Keratinocyte (primary cell): ENCODE measurements around the gene RAD9B. TPM values are rescaled to one million over a fixed set of nuclear protein-coding genes. Genes with fewer than 3 reads are reported as not detected.
"Not testable (repeated sequence)": the region's sequence is repeated elsewhere in the genome, so short reads cannot be mapped to it uniquely, and the experiment has no call there.

ENCODE experiments used
- DNase-seq: peaks from one replicate; pipeline ENCODE4 v3.0.0-alpha.2; 2011; ENCODE audit warnings: low read depth, missing footprints, low spot score
- FAIRE-seq: peaks from 2 replicates; lab custom pipeline; 2011; peaks lifted over from hg19 to GRCh38; lab: Jason Lieb, UNC
- H2AFZ ChIP-seq: 2 replicates; pipeline ENCODE4 v1.6.0; 2012; ENCODE audit warnings: low read length, control low read depth, inconsistent platforms; ENCODE audit not compliant: control insufficient read depth
- H3K27ac ChIP-seq: 2 replicates; pipeline ENCODE4 v1.5.1; 2011; ENCODE audit warnings: low read length; ENCODE audit not compliant: control insufficient read depth, insufficient read depth
- H3K27me3 ChIP-seq: 3 replicates; pipeline ENCODE4 v1.6.0; 2011; ENCODE audit warnings: low read length; ENCODE audit not compliant: control insufficient read depth, insufficient read depth; ENCODE audit errors: extremely low read depth
- H3K36me3 ChIP-seq, 2 experiments: 2 replicates in 1 of 2; 3 replicates in 1 of 2; pipeline ENCODE4 v1.5.1; 2011; ENCODE audit warnings: low read length in 2 of 2, mild to moderate bottlenecking in 1 of 2; ENCODE audit not compliant: control insufficient read depth in 2 of 2, insufficient read depth in 2 of 2; ENCODE audit errors: extremely low read depth in 1 of 2
- H3K4me1 ChIP-seq: 3 replicates; pipeline ENCODE4 v1.5.1; 2011; ENCODE audit warnings: low read length; ENCODE audit not compliant: control insufficient read depth, insufficient read depth; ENCODE audit errors: extremely low read depth
- H3K4me2 ChIP-seq: 3 replicates; pipeline ENCODE4 v1.6.0; 2011; ENCODE audit warnings: low read depth, low read length; ENCODE audit not compliant: control insufficient read depth, insufficient read depth; ENCODE audit errors: extremely low read depth
- H3K4me3 ChIP-seq, 3 experiments: fragments of 200-600 bp in 1 of 3; sonication (generic) in 1 of 3; 2 replicates in 2 of 3; 3 replicates in 1 of 3; pipeline ENCODE4 v1.5.1; 2011 to 2016; ENCODE audit warnings: low read length in 3 of 3, mild to moderate bottlenecking in 3 of 3, control low read depth in 2 of 3, inconsistent platforms in 1 of 3, low read depth in 1 of 3, mixed read lengths in 1 of 3, mixed run types in 1 of 3, moderate library complexity in 1 of 3; ENCODE audit not compliant: control insufficient read depth in 2 of 3, insufficient read depth in 2 of 3; ENCODE audit errors: extremely low read depth in 1 of 3
- H3K79me2 ChIP-seq: 2 replicates; pipeline ENCODE4 v1.6.0; 2012; ENCODE audit warnings: low read length; ENCODE audit not compliant: control insufficient read depth, insufficient read depth
- H3K9ac ChIP-seq: 3 replicates; pipeline ENCODE4 v1.6.0; 2011; ENCODE audit warnings: low read length; ENCODE audit not compliant: control insufficient read depth, insufficient read depth; ENCODE audit errors: extremely low read depth
- H3K9me1 ChIP-seq: 3 replicates; pipeline ENCODE4 v1.6.0; 2011; ENCODE audit warnings: low read length; ENCODE audit not compliant: control insufficient read depth, insufficient read depth; ENCODE audit errors: extremely low read depth
- H3K9me3 ChIP-seq: 2 replicates; pipeline ENCODE4 v1.5.1; 2012; ENCODE audit warnings: low read depth, low read length; ENCODE audit not compliant: control insufficient read depth
- H4K20me1 ChIP-seq: 3 replicates; pipeline ENCODE4 v1.6.0; 2011; ENCODE audit warnings: low read length; ENCODE audit not compliant: control insufficient read depth, insufficient read depth; ENCODE audit errors: extremely low read depth
- CTCF ChIP-seq, 3 experiments: IDR thresholded peaks in 1 of 3; conservative IDR thresholded peaks in 1 of 3; optimal IDR thresholded peaks in 1 of 3; 2 replicates in 2 of 3; 3 replicates in 1 of 3; pipeline versions ENCODE3 to v1.5.1; 2011; ENCODE audit warnings: low read length in 3 of 3, mild to moderate bottlenecking in 3 of 3, moderate library complexity in 2 of 3, control low read depth in 1 of 3, inconsistent platforms in 1 of 3; ENCODE audit not compliant: insufficient read depth in 2 of 3; ENCODE audit errors: extremely low read depth in 1 of 3
- EZH2 ChIP-seq: IDR thresholded peaks from one replicate; pipeline ENCODE4 v1.6.1; 2012; ENCODE audit warnings: inconsistent platforms, mild to moderate bottlenecking, low read length, moderate library complexity
- dilution Hi-C: fragments of 300-500 bp; cut with MboI; formaldehyde crosslinking; loops from one replicate; pipeline ENCODE4 v1.7.0; 2020; ENCODE audit warnings: low sequenced_read_pairs; ENCODE audit not compliant: extremely low pct_ligation_motif_present
- polyA plus RNA-seq, 5 experiments: library from polyadenylated mRNA; depleted of rRNA in 3 of 5; stranded (reverse) in 3 of 5; stranded (forward) in 1 of 5; unstranded in 1 of 5; fragments of >200 nt; gene quantifications; 1 replicate in 1 of 5; 2 replicates in 3 of 5; 3 replicates in 1 of 5; pipeline versions ENCODE4 v1.2.1 to v1.2.3, GENCODE V29; 2011 to 2012; ENCODE audit warnings: missing spikeins in 2 of 5, low read depth in 1 of 5, low replicate concordance in 1 of 5

Gene RAD9B
- polyA plus RNA-seq, 1 donor (not counting 4 experiments of a cell fraction or from before 2014, with no cell fraction given) = 0.31 TPM

- H3K79me2 ChIP-seq, FAIRE-seq, H3K9me1 ChIP-seq, H4K20me1 ChIP-seq, H3K27me3 ChIP-seq, H3K4me1 ChIP-seq, H3K4me3 ChIP-seq, H3K36me3 ChIP-seq, H2AFZ ChIP-seq, H3K9ac ChIP-seq, H3K27ac ChIP-seq, H3K9me3 ChIP-seq, H3K4me2 ChIP-seq, dilution Hi-C loops, DNase-seq: not testable (repeated sequence)
Measured at GRCh38 chr12:110520876-110521712, 19.0 kb downstream of the RAD9B start.

DNA sequence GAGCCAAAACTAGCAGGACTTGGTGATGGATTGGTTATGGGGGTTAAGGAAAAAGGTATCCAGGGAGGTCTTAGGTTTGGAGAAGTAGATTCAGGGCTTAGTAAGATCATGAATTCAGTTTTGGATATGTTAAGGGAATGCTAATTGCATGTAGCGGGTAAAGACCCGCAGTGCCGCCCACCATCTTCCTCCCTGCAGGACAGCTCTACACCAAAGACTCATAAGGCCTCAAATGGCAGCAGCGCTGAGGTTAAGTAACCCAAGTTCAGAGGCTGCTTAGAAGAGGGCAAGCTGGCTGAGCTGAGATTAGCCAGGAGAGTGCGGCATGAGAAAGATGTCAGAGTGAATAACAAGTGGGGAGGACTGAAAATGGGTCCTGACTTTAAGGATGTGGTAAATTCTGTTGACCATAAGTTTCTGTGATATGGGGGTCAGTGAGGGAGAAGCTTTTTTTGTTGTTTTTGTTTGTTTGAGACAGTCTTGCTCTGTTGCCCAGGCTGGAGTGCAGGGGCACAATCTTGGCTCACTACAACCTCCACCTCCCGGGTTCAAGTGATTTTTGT is 26.2 kb downstream of the RAD9B start:
- TF ChIP-seq CTCF (optimal IDR thresholded peaks at IDR 0.05 in 1 of 3, IDR thresholded peaks at IDR 0.05 in 1 of 3, conservative IDR thresholded peaks at IDR 0.05 in 1 of 3; ENCODE audit: extremely low read depth in 1 of 3, insufficient read depth in 2 of 3, low read length in 3 of 3) = no peak
- no peak for TF ChIP-seq EZH2
- Histone ChIP-seq H3K36me3 (peaks cover 2 to 5% of the 10 kb centered on the region in 2 experiments), H3K79me2 (no peaks in the 10 kb centered on the region), H3K9me3 (no peaks in the 10 kb centered on the region), H4K20me1 (peaks cover 2% of the 10 kb centered on the region), H3K4me1 (peaks cover 13% of the 10 kb centered on the region), H3K4me2 (no peak overlapping the region), H3K9me1 (no peaks in the 10 kb centered on the region), H3K27me3 (no peaks in the 10 kb centered on the region), H3K27ac (no peak overlapping the region), H3K9ac (no peak overlapping the region), H3K4me3 (no peak overlapping the region), H2AFZ (no peak overlapping the region)
- dilution Hi-C loops = no loop called here
- DNase-seq (no peak), FAIRE-seq (no peak)
